CD4-positive, alpha-beta T cell treated with Interleukin-4 for 1 hour (primary cell): ENCODE data around the gene C2CD4D.
"Not testable (repeated sequence)": the region's sequence is repeated elsewhere in the genome, so short reads cannot be mapped to it uniquely, and the experiment has no call there.

ENCODE experiments used
- DNase-seq, 2 donors: peaks; one replicate each; pipeline ENCODE4 v3.0.0-alpha.2; 2020 to 2022

Gene C2CD4D

DNA sequence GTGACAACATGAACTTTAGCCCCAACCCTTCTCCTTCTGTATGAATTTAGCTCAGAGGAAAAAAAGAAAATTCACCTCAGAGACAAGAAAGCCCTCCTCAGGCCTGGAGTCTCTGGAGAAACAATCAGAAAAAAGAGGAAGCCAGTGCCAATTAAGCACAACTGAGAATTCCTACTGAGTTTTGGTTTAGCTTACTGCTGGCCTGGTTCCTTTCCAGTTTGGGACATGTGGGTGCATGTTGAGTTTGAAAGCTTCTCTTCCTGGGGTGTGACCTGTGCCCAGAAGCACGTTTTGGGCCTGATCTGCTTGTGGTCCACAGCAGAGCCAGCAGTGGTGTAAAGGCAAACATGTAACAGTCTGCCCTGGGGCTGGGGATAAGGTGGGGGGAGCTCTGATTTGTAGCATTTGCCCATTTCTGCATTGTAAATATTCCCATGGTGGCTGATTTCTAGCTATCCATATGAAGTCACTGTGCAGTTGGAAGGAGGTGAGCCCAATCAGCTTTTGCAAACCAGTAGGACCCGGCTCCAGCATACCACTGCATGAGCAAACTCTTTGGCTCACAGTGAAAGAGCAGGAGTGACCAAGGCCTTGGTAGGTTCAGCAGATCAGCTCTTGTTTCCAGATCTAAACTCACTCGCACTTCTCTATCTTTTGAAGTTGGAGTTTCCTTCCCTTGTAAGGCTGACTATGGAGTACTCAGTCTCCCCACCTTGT, 18.6 kb upstream of the C2CD4D start:
- no peak for DNase-seq

DNA sequence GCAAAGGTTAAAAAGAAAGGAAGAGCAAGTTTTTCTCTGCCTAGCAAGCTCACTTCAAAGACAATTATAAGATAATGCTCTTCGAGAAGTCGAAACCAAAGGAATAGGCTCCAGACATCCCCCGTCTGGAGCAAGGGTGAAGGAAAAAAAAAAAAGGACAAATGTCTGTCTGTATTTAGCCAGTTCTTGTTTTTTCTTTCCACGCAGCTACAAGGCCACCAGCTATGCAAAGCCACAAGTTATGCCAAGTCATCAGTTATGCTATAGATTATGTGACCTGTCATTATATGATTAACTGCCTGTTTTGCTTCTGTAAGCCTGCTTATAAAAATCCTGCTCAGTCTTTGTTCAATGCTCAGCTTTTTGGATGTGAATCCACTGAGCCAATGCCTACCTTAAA, 16.3 kb upstream of the C2CD4D start:
- DNase-seq = no peak

DNA sequence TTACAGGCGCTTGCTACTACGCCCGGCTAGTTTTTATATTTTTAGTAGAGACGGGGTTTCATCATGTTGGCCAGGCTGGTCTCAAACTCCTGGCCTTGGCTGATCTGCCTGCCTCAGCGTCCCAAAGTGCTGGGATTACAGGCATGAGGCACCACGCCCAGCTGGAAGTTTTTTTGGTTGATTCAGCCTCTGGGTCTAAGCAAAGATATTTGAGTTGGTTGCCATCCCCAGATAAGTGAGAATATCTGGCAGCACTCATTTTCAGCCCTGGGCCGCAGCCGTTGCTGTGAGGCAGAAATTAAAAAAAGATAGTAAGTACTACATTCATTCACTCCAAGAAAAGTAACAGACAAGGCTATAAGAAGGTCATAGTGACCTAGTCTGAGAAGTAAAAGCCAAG, 15.9 kb upstream of the C2CD4D start:
- not testable (repeated sequence) for DNase-seq

DNA sequence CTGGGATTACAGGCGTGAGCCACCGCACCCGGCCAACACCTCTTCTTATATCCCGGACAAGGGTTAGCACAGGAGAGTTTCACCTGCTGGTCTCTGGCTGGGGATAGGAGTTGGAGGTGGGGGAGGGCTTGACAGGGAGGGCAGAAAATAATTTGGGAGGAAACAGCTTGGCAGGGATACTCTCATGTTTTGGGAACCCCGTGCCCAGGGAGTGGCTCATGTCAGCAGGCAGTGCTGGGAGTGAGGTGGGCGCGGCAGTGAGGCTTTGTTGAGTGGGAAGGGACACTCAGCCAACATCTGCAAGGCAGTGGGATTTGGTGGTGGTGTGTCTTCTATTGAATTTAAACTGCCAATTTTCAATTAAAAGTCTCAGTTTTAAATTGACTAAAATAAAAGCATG, 15.0 kb upstream of the C2CD4D start:
- DNase-seq = no peak

DNA sequence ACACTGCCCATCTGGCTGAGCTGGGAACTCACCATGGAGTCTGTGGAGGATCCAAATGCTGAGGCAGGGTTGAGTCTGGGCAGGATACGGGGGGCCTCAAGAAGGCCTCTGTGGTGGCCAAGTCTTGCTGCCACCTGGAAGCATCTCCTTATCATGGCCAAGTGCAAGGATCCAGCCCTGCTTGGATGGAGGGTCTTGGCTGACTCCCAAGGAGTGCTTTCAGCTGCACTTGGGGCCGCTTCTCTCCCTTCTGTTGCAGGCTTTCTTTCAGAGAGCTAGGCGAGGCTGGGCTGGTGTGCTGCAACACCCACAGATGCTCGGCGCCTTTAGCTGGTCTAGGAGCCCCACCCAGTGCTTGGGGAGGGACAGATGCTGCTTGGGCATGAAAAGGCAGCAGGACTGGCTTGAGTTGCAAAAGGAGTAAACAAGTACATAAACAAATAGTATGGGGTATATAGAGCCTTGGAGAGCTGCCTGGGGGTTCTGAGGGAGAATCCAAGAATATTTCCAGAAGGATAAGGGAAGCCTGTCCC, 13.9 kb upstream of the C2CD4D start, which contains the start of gene THEM5:
TSS of gene THEM5 (minus strand) at position 302 of the 533 bp plus-strand sequence. CDS start at position 155, 147 bp downstream.
- DNase-seq = no peak

DNA sequence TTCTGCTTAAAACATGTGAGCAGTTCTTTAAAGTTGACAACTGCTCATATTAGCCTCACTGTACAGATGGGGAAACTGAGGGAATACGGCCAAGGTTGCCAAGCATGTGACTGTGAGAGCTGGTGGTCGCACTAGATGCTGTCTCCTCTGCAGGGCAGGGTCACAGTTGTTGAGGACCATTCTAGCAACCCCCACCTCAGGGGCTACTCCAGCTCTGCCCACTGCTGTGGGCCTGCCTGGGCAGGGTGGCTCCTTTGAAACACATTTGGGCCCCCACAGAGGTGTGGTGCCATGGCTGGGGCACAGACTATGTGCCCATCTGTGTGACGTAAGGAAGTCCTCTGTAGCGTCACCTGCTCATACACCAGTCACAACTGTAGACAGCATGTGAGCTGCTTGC, 13.1 kb upstream of the C2CD4D start:
- DNase-seq = no peak

DNA sequence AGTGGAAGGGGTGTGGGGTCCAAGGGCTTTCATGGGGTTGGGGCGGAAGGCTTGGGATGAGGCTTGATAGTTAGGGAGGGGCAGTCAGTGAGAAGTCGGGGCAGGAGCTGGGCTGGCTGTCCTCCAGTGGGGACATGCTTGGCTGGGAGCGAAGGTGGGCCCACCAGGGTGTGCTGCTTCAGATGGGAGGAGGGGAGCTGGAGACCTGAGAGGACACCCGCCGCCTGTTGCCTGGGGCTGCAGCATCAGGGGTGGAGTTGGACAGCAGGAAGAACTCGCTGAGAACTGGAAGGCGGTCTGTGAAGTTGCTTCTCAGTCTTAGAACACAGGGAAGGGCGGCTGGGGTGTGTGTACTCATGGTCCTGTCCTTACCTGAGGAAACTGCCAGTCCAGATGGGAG, 12.3 kb upstream of the C2CD4D start:
- no peak for DNase-seq

DNA sequence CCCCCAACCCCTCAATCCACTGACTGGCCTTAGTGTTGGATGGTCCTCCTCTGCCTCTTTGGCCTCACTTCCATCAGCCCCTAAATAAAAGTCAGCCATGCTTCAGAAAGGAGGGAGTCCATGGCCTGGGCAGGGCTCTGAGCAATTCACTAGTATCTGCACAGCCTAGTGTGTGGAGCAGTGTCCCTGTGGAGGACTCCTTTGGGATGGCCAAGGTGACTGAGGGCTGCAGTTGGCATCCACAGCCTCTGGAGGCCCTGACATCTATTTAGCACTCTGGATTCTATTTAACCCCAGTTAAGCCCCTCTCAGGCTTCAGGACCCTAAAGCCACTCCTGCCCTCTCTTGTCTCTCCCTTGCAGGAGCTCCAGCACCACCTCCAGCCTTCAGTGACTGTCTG, 10.3 kb upstream of the C2CD4D start:
- no peak for DNase-seq

DNA sequence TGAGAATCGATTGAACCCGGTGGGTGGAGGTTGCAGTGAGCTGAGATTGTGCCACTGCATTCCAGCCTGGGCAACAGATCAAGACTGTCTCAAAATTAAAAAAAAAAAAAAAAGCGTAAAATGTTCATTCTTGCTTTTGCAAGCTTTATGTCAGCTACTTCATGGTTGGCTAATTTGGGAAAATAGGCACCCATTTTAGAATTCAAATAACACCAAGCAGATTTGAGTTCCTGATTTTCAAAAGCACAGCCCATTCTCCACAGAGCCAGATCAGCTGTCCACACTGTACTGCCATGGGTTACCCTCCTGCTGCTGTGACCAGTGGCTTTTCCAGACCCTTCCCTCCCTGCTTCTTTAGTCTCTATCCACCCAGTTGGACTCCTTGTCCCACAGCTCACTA, 9.5 kb upstream of the C2CD4D start:
- no peak for DNase-seq

DNA sequence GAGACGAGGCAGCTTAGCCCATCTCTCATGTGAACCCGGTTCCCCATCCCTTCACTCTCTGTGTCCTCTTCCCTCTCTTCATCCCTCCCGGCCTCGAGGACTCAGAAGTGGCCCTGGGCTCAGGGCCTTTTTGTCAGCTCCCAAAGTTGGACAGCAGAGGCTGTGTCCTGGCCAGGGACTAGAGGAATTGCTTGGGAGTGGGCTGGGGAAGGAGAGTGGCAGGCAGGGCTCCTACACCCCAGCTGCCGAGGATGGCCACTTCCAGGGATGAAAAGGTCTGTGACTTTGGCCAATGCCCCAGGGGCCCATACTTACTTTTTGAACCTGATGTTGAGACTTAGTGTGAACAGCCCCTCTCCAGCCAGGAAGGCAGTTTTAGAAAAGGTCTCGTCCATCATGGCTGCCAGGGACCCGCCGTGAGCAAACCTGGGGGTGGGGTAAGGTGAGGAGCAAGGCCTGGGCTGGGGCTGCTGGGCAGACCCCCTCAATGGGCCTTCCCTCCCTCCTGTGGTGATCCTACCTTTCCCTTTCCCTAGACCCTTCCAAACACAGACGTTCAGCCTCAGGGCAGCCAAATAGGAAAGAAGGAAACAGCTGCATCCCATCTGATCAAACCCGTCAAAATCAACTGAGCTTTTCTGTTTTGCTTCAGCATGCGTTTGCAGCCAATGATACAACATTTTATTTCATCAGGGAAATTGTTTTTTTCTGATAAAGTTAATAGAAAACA, 8.4 kb upstream of the C2CD4D start:
- no peak for DNase-seq

DNA sequence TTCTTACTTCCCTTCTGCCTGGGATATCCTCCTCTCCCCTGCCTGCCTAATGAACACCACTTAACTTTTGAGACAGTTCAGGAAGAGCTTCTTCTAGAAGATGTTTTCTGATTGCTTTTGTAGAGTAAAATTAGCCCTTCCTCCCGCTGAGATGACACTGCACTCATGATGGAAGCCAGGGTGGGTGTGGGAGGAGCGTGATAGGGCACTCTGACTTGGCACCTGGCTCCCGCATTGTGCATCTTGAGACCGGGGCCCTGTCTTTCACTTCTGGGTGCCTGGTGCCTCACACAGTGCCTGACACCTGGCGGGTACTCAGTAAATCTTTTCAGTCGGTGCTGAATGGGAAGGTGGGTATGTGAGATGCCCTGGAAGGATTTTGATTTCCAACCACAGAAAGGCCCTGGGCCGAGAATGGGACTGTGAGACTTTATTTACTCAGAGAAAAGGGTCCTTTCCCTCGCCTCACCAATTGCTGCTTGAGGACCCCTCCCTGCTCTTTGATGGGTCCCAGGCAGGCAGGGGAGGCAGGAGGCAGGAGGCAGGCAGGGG, 7.1 kb upstream of the C2CD4D start:
- no peak for DNase-seq

DNA sequence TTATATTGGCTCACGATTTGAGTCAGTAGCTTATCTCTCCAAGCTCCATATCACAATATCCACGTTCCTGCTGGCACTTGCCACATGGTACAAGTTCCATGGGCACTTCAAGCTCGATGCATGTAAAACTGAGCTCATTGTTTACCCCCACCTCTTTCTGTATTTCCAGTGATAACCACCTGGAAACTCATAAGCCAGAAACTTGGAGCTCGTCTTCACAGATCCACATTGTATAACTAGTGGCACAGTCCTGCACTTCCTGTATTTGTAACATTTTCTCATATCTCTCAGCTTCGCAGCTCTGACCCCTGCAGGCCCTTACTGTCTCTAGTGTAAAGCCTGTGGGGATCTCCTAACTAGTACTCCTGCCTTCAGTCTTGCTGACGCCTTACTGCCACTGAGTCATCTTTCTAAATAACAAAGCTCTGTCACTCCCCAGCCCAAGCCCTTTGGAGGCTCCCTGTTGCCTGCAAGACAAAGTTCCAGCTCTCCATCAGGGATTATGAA, 6.5 kb upstream of the C2CD4D start:
- DNase-seq = no peak

DNA sequence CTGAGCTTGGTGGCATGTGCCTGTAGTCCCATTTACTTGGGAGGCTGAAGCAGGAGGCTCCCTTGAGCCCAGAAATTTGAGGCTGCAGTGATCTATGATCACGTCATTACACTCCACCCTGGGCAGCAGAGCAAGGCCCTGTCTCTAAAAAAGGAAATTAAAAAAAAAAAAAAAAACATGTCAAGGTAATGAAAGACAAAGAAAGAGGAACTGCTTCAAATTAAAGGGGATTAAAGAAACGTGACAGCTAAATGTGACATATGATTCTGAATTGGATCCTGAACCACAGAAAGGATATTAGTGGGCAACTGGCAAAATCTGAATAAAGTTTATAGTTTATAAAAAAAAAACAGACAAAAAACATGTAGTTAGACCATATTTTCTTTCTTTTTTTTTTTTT, 3.8 kb upstream of the C2CD4D start:
- DNase-seq = no peak

DNA sequence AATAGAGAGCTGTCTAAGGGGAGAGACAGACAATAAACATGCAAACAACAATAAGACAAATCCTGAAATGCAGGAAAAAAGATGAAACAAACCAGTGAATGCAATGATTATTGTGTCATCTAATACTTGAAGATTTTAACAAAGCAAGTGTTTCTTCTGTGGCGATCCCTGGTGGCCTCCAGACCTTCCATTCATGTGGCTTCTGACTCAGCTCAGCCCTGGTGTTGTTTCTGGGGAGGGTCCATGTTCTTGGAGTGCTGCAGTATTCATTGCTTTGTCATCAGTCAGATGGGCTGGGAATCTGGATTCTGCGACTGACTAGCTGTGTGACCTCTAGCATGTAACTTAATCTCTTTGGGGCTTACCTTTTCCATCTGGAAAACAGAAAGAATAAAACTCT, 1.5 kb upstream of the C2CD4D start:
- no peak for DNase-seq

DNA sequence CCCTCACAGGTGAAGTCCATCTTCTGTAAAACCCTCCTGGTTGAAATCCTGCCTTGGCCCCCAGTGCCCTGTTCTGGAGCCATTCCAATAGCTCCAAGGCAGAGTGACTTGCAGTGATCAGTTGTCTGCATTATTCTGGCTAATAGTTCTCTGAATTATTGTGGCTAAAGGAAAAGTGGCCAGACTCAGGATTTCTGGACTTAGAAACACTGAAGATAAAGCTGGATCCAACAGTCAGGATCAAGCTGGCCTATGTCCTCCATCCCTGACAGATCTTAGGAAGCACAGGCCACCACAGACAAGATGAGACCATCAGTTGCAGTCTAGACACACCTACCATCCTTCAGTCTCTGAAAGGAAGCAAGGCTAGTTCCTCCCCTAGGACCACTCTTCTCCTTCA, 801 bp upstream of the C2CD4D start:
- no peak for DNase-seq

DNA sequence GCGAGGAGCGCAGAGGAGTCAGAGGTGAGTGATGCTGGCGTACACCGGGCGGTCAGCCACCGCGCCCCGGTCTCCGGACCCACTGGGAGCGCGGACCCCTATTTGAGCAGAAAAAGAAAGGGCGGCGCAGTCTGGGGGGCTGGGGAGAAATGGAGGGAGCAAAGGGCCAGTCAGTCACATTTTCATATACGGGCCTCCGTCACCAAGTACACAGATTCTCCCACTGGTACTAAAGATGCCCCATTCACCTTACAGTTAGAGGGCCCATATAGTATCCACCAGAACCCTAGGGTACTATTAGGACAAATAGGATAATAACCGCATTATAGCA, 573 bp downstream of the C2CD4D start:
- no peak for DNase-seq

DNA sequence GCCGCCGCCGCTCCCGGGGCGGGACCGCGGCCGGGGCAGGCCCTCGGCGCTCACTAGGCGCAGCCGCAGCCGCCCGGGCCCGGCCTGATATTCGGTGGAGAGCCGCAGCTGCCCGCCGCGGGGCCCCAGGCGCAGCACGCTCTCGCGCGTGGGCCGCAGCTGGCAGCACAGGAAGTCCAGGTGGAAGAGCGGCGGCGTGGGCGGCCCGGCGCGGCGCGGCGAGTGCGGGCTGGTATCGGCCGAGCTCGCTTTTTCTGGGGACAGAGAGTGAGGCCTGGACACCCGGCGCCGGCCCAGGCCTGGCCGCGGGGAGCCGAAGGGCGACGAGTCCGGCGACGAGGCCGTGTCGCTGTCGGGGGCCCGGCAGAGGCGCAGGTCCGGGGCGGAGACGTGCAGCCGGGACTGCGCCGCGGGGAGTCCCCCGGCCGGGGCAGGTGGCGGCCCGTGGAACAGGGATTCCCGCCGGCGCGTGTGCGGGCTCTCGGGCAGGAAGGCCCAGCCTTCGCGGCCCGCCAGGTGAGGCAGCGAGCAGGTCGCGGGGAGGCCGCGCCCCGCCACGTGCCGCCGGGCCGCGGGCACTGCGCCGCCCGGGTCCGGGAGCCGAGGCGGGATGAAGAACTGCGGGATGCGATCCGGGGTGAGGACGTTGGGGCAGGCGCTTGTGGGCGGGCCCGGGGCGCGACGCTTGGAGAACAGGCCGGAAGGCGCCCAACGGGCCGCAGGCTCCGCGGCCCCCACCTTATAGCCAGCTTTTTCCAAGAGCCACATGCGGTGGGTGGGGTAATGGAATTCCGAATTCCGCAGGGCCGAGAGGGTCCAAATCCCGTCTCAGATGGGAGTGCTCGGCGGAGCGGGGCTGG, 1.2 kb downstream of the C2CD4D start:
- peak in 1 of 2 donors; percentile 41 for DNase-seq

DNA sequence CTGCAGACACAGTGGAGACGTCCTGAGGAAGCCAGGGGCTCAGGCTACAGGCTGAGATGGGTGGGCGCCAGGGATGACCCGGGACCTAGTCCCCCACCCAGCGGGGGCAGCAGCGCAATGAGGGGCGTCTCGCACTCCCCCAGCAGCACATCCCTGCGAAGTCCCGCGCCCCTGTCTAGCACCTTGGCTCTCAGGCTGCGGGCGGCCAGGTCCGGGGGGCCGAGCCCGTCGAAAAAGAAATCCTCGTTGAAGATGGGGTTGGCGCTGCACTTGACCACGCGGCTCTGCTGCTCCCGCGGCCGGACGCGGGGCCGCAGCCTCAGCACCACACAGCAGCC, 1.8 kb downstream of the C2CD4D start:
- no peak for DNase-seq

DNA sequence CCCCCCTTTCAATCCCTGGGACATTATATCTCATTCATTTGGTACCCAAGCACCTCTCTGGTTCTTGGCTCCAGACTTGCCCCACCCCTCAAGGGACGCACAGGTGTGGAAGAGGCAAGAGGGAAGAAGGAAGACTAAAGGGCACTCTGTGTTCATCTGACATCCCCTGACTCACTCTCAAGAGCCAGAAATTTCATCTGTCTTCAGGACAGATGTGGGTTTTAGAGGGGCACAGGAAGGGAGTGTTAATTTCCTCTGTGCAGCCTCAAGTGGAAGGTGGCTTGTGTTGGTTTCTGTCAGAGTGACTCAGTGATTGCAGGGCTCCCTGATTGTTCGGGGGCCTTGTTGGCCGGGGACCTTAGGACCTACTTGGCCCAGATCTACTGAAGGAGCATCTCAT, 2.4 kb downstream of the C2CD4D start:
- peak in 1 of 2 donors; percentile 45 for DNase-seq

DNA sequence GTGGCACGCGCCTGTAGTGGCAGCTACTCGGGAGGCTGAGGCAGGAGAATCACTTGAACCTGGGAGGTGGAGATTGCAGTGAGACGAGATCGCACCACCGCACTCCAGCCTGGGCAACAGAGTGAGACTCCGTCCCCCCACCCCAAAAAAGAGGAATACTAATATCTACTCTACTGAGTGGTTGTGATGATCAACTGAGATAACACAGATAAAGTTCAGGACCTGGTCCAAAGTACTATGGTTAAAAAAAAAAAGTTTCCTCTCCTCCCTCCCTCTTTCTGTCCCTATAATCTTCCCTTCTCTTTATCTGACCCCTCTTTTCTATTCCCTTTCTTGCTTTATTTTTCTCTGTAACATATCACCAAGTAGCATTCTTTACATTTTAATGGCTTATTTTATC, 4.0 kb downstream of the C2CD4D start:
- DNase-seq = no peak

DNA sequence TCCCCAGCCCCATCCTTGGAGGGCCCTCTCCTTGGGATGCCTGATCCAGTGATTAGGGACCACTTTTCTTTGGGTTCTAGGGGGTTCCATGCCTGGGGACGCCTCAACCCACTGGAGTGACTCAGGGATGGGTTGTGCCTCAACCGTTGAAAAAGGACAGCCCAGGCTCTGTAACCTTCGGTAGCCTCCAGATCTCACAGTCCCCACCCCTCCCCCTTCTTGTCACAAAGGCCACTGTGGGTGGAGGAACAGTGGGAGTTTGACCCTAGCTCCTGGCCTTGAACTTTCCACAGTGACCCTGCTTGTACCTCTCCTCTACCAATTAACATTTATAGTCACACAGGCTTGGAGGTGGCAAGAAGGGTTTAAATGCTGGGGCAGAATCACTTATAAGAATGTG, 5.4 kb downstream of the C2CD4D start:
- no peak for DNase-seq

DNA sequence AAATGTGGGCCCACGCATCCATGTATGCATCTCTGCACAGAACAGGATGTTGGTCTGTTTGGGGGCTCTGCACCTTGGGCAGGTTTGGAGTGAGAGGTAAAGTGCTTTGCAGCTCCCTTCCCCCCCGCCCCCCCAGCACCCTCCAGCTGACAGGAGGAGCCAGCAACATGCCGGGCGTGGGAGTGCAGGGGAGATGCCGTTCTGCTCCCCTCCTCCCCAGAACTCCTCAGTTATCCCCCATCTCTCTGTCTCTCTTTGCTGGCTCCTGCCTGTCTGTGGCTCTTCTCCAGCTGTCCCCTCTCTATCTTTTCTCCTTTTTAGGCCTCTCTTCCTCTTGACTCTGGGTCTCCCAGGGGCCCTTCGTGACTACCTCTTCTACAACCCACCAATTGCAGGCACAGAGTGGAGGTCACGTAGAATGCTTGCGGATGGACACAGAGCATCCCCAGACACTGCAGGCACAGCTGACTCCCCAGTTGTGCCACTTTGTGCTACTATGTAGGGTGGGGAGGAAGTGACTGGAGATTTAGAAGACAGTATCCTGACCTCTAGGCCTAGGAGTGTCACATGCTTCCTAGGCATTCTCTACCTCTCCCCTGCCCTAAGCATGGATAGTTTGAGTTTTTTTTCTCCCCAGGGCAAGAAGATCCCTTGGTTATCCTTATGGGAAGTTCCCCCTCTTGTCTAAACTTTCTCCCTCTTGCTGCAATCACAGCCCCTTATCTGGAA, 6.3 kb downstream of the C2CD4D start:
- DNase-seq = no peak
